Ascending aorta (tissue), 2 donors: ENCODE measurements around the gene STK35. TPM values are rescaled to one million over a fixed set of nuclear protein-coding genes. Genes with fewer than 3 reads are reported as not detected.

Experiments
- DNase-seq, 2 donors: peaks; one replicate each; pipeline ENCODE4 v3.0.0-alpha.2; 2019; ENCODE audit warnings: low spot score in 2 of 2
- H3K27ac ChIP-seq, 2 donors: fragments of 200-600 bp; sonication (generic); one replicate each; pipeline ENCODE4 v1.5.1; 2016 to 2017; ENCODE audit warnings: mild to moderate bottlenecking in 1 of 2
- H3K27me3 ChIP-seq: fragments of 200-600 bp; sonication (generic); one replicate; pipeline ENCODE4 v1.5.1; 2017
- H3K36me3 ChIP-seq, 2 donors: fragments of 200-600 bp; sonication (generic); one replicate each; pipeline ENCODE4 v1.5.1; 2016
- H3K4me1 ChIP-seq, 2 donors: fragments of 200-600 bp; sonication (generic); one replicate each; pipeline ENCODE4 v1.5.1; 2016 to 2017; ENCODE audit warnings: mild to moderate bottlenecking in 1 of 2
- H3K4me3 ChIP-seq, 2 donors: fragments of 200-600 bp; sonication (generic); one replicate each; pipeline ENCODE4 v1.5.1; 2016 to 2017; ENCODE audit warnings: mild to moderate bottlenecking in 1 of 2
- H3K9me3 ChIP-seq, 2 donors: fragments of 200-600 bp; sonication (generic); one replicate each; pipeline ENCODE4 v1.5.1; 2016
- CTCF ChIP-seq, 3 experiments: fragments of 200-600 bp in 2 of 3; fragments of 450-650 bp in 1 of 3; sonication (generic) in 2 of 3; IDR thresholded peaks; one replicate each; pipeline ENCODE4 v1.5.1; 2016 to 2019; ENCODE audit warnings: antibody characterized with exemption in 3 of 3, mild to moderate bottlenecking in 1 of 3, moderate library complexity in 1 of 3
- intact Hi-C: fragments of 100-400 bp; cut with DNase I; formaldehyde crosslinking; loops from one replicate; pipeline ENCODE4 v1.15.1; 2023
- total RNA-seq: library from RNA; depleted of rRNA; stranded (reverse); fragments of >200 nt; gene quantifications from one replicate; pipeline ENCODE4 v1.1.0, GENCODE V29; 2016

STK35 gene
- total RNA-seq, 1 donor from 2014 or later = 11.2 TPM

GRCh38 chr20:2086177-2086979 is 15.2 kb upstream of the STK35 start:
- H3K4me3 ChIP-seq = no peak overlapping the region
- no peaks in the 10 kb centered on the region for H3K27me3 ChIP-seq
- no peaks in the 10 kb centered on the region for H3K9me3 ChIP-seq
- no peaks in the 10 kb centered on the region for H3K36me3 ChIP-seq
- intact Hi-C loops = no loop called here
- DNase-seq = no peak
- no peak for TF ChIP-seq CTCF (IDR thresholded peaks at IDR 0.05)
- H3K4me1 ChIP-seq = no peaks in the 10 kb centered on the region
- no peak overlapping the region for H3K27ac ChIP-seq

GRCh38 chr20:2086980-2087377 is 14.6 kb upstream of the STK35 start:
- Histone ChIP-seq H3K4me3 (no peak overlapping the region), H3K27ac (no peak overlapping the region), H3K4me1 (no peaks in the 10 kb centered on the region), H3K36me3 (no peaks in the 10 kb centered on the region), H3K27me3 (no peaks in the 10 kb centered on the region), H3K9me3 (no peaks in the 10 kb centered on the region)
- no peak for DNase-seq
- TF ChIP-seq CTCF (IDR thresholded peaks at IDR 0.05) = no peak
- intact Hi-C loops = no loop called here

GRCh38 chr20:2088891-2089290 is 12.7 kb upstream of the STK35 start:
- Histone ChIP-seq H3K36me3 (no peaks in the 10 kb centered on the region), H3K27me3 (no peaks in the 10 kb centered on the region)

GRCh38 chr20:2089447-2089846 is 12.2 kb upstream of the STK35 start:
- H3K27me3 ChIP-seq = no peaks in the 10 kb centered on the region
- no peaks in the 10 kb centered on the region for H3K36me3 ChIP-seq
- no peak overlapping the region for H3K27ac ChIP-seq
- H3K4me3 ChIP-seq = no peak overlapping the region
- H3K4me1 ChIP-seq = no peaks in the 10 kb centered on the region
- no peaks in the 10 kb centered on the region for H3K9me3 ChIP-seq
- TF ChIP-seq CTCF (IDR thresholded peaks at IDR 0.05) = no peak
- no peak for DNase-seq
- intact Hi-C loops = no loop called here

More at GRCh38 chr20:2088891-2089290, 12.7 kb upstream of the STK35 start:
- no peak for DNase-seq
- TF ChIP-seq CTCF (IDR thresholded peaks at IDR 0.05) = no peak
- intact Hi-C loops = no loop called here
- Histone ChIP-seq H3K4me1 (no peaks in the 10 kb centered on the region), H3K27ac (no peak overlapping the region), H3K4me3 (no peak overlapping the region), H3K9me3 (no peaks in the 10 kb centered on the region)

GRCh38 chr20:2093159-2093781 is 8.4 kb upstream of the STK35 start:
- no peaks in the 10 kb centered on the region for H3K4me1 ChIP-seq
- DNase-seq = no peak
- H3K36me3 ChIP-seq = no peaks in the 10 kb centered on the region
- H3K27me3 ChIP-seq = no peaks in the 10 kb centered on the region
- no peak overlapping the region for H3K4me3 ChIP-seq
- no peak overlapping the region for H3K27ac ChIP-seq
- peak in 1 of 3 experiments; percentile 33 for TF ChIP-seq CTCF (IDR thresholded peaks at IDR 0.05)
- H3K9me3 ChIP-seq = no peaks in the 10 kb centered on the region
- intact Hi-C loops = no loop called here
